IPS-NIHi7 (cell line): Measurements from ENCODE around the gene RIOK2.
"Not testable (repeated sequence)": the region's sequence is repeated elsewhere in the genome, so short reads cannot be mapped to it uniquely, and the experiment has no call there.

ENCODE experiments used
- DNase-seq: peaks from one replicate; pipeline ENCODE4 v3.0.0; 2012; ENCODE audit warnings: mixed read lengths; ENCODE audit errors: extremely low spot score

The RIOK2 gene

DNA sequence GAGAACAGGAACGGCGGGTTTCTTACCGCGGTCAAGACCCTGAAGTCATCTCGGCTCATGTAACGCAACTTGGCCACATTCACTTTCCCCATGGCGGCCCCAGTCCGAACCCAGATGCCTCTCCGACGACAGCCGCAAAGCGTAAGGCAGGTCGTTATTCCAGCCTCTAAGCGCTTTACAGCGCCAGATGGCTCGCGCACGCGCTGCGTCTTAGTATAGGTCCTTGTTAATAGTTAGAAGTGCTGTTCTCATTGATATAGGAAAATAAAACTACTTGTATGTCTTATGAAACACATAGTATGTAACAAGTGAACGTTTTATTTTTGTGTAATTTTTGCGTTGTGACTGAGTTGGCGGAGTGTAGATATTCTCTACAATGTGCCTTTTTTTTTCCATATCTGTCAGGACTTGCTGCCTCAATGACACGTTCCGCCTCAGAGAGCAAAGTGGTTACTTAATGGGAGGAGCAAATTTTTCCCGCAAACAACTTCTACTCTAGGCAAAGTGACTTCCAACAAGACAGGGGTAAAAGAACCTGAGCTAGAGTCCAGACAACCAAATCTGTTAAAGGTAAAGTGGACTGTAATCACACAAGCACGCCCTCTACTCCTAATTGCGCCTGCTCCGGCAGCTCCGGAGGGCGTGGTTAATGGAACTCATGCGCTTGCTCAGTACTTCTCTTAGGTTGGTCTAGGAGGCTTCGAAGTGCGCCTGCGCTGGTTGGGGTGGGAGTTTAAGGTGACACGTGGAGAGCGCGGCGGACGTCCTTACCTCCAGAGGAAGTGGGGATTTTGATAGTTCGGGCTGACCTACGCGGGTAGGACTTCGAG, at the start of gene RIOK2:
Gene RIOK2 (minus strand): TSS at position 148 of the 830 bp plus-strand sequence. CDS start 56 bp downstream, at position 92.
- peak; percentile 91 for DNase-seq

DNA sequence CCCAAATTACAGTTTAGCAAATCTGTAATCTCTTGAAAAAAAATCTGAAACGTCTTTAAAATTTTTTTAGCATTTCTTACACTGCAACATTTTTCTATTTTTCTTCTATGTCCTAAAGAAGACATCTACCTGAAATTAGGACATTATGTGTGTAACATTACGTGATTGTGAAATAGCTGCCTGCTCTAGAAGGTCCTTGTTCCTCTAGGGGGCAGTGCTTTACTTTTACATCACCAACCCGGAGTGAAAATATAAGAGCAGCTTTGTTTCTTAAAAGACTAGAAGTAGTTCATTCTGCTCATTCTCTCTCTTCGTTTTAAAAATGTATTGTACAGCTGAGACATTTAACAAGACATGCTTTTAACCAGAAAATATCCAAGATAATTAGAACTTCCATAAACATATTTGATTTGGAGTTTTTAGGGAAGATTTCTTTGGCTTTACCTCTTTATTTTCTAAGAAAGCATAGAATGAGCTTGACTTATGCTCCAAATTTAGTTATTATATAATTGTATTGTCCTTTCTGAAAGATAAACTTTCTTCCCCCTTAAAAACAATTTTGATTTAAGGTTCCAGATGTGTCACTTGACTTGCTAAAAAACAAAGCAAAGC, 48.1 kb upstream of the RIOK2 start:
- peak; percentile 62 for DNase-seq

- DNase-seq: no peak
Measured at GRCh38 chr5:97229688-97230285, 46.7 kb upstream of the RIOK2 start.

- no peak for DNase-seq
Measured at GRCh38 chr5:97229196-97229595, 46.1 kb upstream of the RIOK2 start.

- DNase-seq: no peak
Measured at GRCh38 chr5:97225222-97225621, 42.2 kb upstream of the RIOK2 start.

GRCh38 chr5:97224112-97224750, 41.2 kb upstream of the RIOK2 start:
- DNase-seq: no peak

DNA sequence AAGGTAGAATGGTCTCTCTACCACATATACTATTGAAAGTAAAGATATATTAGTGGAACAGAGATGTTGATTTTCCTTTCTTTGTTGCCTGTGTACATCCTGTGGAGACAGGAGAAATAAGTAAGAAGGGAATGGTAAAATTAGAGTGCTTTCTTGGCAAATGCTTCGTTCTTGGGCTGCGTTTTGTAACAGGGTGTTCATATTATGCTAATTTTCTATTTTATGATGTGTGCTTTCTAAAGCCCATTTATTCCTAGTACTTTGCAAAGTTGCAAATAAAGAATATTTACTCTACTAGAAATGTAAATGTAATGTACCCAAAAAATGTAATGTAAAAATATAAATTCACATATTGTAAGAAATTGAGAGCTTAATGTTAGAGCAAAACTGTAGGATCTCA, 40.5 kb upstream of the RIOK2 start:
- DNase-seq: no peak

GRCh38 chr5:97209343-97209742, 26.3 kb upstream of the RIOK2 start:
- no peak for DNase-seq

DNA sequence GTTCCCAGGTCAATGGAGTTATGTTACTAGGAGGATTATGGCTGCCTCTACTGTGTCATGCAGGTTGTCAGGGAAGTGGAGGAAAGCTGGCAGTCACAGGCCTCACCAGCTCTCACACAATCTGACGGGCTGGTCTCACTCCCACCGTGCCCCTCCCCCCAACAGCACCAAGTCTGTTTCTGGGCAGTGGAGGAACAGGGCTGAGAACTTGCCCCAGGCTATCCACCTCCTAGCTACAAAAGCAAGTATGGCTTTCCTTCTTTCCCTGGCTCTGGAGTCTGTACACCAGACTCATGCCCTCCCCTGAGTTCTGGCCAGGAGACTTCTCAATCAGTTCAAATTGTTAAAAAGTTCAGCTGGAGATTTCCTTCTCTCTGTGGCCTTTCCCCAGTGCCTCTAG, 25.7 kb upstream of the RIOK2 start:
- no peak for DNase-seq

- no peak for DNase-seq
Measured at GRCh38 chr5:97208184-97208713, 25.2 kb upstream of the RIOK2 start.

DNA sequence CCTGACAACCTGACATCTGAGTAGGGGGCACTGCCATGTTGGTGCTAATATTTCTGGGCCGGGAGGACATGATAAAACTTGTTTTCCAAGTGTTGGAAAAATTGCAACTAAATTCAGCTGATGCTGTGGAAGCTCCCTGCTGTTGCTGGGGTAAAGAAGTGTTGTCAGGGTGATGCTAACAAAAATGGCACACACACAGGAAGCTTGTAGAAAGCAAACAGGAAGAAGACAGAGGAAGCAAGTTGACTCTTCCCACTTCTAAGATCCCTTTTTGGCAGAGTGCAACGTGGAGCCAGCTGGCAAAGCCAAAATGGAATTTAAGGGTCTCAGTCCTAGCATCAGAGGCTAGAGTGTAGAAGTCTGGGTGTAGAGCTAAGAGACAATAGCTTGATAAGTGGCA, 11.3 kb upstream of the RIOK2 start:
- DNase-seq: no peak

DNA sequence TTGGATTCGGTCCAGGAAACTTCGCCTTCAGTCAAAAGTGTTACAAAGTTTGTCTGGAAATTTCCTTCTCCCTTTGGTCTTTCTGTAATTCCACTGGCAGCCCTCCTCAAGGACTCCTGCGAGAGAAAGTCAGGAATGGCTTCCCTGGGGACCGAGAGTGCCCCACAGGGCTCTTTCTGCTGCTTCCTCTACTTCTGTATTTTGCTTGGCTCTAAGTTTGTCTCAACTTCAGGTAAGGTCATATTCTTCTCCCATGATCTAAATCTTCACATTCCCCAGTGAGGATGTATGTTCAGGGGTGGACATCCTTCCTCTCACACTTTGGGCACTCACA, 10.3 kb upstream of the RIOK2 start:
- peak; percentile 13 for DNase-seq

GRCh38 chr5:97192580-97193354, 9.7 kb upstream of the RIOK2 start:
- DNase-seq: no peak

DNA sequence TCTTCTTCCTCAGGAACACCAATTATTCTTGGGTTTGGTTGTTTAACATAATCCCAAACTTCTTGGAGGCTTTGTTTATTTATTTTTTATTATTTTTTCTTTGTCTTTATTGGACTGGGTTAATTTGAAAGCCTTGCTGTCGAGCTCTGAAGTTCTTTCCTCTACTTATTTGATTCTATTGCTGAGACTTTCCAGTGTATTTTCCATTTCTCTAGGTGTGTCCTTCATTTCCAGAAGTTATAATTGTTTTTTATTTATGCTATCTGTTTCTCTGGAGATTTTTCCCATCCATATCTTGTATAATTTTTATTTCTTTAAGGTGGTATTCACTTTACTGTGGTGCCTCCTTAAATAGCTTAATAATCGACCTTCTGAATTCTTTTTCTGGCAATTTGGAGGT, 8.8 kb upstream of the RIOK2 start:
- no peak for DNase-seq

- not testable (repeated sequence) for DNase-seq
Measured at GRCh38 chr5:97189523-97189922, 6.5 kb upstream of the RIOK2 start.

DNA sequence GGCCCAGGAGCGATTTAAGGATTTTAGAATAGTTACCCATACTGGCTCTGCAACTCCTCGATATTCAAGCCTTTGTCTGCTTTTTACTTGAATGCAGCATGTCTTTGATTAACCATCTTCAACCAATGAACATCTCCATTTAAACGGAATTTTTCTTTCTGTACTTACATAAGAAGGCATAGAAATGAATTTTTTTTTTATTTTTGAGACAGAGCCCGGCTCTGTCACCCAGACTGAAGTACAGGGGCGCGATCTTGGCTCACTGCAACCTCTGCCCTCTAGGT, 825 bp upstream of the RIOK2 start:
- no peak for DNase-seq

DNA sequence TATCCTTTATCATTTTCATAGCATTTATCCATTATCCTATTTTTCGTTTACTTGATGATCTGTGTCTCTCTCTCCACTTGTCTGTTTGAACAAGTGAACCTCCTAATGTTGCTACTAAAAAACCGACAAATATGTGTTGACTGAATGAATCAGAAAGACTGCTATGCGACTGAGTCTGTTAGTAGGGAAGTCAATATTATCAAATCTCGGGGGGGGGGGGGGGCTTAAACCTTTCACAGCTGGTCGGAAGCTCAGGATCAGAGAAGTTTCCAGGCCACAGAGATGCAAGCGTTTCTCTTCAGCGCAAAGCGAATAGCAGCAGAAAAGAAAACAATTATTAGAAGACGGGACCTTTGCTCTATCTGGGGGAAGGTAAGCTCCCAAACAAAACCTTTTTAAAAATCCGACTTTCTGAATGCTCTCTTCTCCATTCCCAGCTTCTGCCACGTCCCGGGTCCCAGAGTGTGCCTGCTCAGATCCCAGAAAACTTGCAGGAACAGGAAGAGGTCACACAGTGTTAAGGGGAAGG, 412 bp downstream of the RIOK2 start:
- peak; percentile 31 for DNase-seq

- DNase-seq: no peak
Measured at GRCh38 chr5:97181856-97182545, 1.0 kb downstream of the RIOK2 start.

DNA sequence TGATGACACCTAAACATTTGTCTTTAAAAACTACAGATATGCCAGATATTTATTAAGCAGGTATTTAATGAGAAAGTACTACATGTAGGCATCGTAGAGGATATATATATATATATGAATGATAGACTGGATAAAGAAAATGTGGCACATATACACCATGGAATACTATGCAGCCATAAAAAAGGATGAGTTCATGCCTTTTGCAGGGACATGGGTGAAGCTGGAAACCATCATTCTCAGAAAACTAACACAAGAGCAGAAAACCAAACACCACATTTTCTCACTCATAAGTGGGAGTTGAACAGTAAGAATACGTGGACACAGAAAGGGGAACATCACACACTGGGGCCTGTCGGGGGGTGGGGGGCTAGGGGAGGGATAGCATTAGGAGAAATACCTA, 3.6 kb downstream of the RIOK2 start:
- DNase-seq: not testable (repeated sequence)

GRCh38 chr5:97172227-97172626, 10.8 kb downstream of the RIOK2 start:
- no peak for DNase-seq

DNA sequence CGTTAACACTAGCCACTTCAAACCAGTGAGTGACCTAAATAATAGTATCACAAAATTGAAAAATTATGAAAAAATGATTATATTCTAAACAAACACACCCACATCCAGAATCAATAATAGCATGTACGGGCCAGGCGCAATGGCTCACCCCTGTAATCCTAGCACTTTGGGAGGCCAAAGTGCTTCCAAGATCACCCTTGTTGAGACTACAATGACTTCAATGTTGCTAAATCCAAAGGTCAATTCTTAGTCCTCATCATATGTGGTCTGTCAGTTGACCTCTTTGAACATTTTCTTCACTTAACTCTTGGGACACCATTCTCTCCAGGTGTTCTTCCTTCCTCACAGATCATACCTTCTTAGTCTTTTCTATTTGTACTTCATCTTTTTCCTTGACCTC, 11.3 kb downstream of the RIOK2 start:
- DNase-seq: no peak
